ENCODE measurements around the gene TTC34. TPM values are rescaled to one million over a fixed set of nuclear protein-coding genes. Genes with fewer than 3 reads are reported as not detected.

TTC34 gene
- polyA plus RNA-seq, 3 donors, result 0.03 to 1.00 TPM; not detected in 1

DNA sequence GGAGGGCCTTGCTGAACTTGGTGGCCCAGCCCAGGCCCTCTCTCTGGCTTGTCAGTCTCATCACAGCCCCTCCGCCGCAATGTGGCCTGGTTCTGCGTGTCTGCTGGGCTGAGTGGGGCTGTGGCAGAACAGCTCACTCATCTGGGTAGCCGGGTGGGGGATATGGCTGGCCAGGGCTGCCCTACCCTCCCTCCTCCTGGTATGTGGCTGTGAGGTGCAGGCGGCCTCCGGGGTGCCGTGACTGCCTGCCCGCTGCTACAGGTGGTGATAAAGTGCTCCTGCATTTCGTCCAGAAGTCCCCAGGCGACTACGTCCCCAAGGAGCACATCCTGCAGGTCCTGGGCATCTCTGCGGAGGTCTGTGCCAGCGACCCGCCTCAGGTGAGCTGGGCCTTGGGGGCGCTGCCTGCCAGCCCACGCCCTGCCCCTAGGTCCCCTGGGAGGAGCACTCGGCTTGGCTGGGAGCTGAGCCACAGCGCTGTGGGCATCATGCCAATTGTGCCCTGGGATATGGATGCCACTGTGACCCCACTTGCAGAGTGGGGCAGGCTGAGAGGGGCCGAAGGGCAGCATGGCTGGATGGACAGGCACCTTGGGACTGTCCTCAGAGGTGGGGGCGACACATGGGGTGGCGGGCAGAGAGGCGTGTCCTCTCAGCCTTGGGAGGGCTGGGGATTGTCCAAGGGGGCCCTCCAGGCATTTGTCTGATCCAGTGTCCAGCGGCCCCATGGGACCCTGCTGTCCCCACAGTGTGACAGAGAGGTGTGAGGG lies 212.6 kb downstream of the TTC34 start:
- peaks cover 34 to 38% of the 10 kb centered on the region in 2 donors for H3K4me1 ChIP-seq (ENCODE audit: control insufficient read depth in 1 of 2, insufficient read depth in 2 of 2, low read length in 2 of 2)
- intact Hi-C loops (cut with micrococcal nuclease), result loop anchor here (5.0 kb wide), 4 partner anchors 53 to 392 kb away; partner anchors contain the start of genes MORN1 (in 1 of the 2), PANK4 (in 1 of the 2) and RER1 (in 1 of the 2)

More for the DNA sequence above, 212.6 kb downstream of the TTC34 start:
- Histone ChIP-seq H2AFZ (ENCODE audit: insufficient read depth, low read depth, low read length, poor library complexity, severe bottlenecking) (no peak overlapping the region), H3K36me3 (replicated peaks in 1 of 2; ENCODE audit: control insufficient read depth in 1 of 2, insufficient read depth in 2 of 2, low read length in 2 of 2) (peaks cover 0 to 4% of the 10 kb centered on the region in 2 donors), H3K4me3 (replicated peaks in 1 of 3; ENCODE audit: low read depth in 2 of 3, low read length in 3 of 3) (no peak overlapping the region), H3K4me2 (replicated peaks; ENCODE audit: extremely low read depth, low read length, poor library complexity, severe bottlenecking) (no peak overlapping the region), H4K20me1 (ENCODE audit: insufficient read depth, low read length) (no peaks in the 10 kb centered on the region), H3K27me3 (ENCODE audit: control insufficient read depth in 2 of 2, insufficient read depth in 2 of 2, low read length in 2 of 2) (peaks cover 0 to 8% of the 10 kb centered on the region in 2 donors), H3K9me3 (replicated peaks in 1 of 2; ENCODE audit: control insufficient read depth in 1 of 2, insufficient read depth in 1 of 2, low read length in 2 of 2) (no peaks in the 10 kb centered on the region), H3K79me2 (ENCODE audit: insufficient read depth, low read length) (peaks cover 6% of the 10 kb centered on the region), H3K27ac (ENCODE audit: low read depth in 1 of 2, low read length in 2 of 2) (no peak overlapping the region), H3K9ac (ENCODE audit: insufficient read depth, low read length, poor library complexity, severe bottlenecking) (no peak overlapping the region)
- TF ChIP-seq, protein P1, sequence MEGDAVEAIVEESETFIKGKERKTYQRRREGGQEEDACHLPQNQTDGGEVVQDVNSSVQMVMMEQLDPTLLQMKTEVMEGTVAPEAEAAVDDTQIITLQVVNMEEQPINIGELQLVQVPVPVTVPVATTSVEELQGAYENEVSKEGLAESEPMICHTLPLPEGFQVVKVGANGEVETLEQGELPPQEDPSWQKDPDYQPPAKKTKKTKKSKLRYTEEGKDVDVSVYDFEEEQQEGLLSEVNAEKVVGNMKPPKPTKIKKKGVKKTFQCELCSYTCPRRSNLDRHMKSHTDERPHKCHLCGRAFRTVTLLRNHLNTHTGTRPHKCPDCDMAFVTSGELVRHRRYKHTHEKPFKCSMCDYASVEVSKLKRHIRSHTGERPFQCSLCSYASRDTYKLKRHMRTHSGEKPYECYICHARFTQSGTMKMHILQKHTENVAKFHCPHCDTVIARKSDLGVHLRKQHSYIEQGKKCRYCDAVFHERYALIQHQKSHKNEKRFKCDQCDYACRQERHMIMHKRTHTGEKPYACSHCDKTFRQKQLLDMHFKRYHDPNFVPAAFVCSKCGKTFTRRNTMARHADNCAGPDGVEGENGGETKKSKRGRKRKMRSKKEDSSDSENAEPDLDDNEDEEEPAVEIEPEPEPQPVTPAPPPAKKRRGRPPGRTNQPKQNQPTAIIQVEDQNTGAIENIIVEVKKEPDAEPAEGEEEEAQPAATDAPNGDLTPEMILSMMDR (IDR thresholded peaks at IDR 0.05), result no peak
- Mint-ChIP-seq H3K36me3 (peaks cover 6 to 8% of the 10 kb centered on the region in 2 donors), H3K4me1 (peaks cover 25% of the 10 kb centered on the region), H3K27ac (no peak overlapping the region), H3K4me3 (no peak overlapping the region), H3K9me3 (peaks cover 0 to 3% (median 0%) of the 10 kb centered on the region in 7 donors), H3K27me3 (ENCODE audit: low read depth in 3 of 3) (peaks cover 0 to 23% (median 4%) of the 10 kb centered on the region in 3 donors)
- DNase-seq, result no peak
- 93% methylated on average over 20 of the region's 23 CpGs for WGBS (ENCODE audit: insufficient coverage)
